Nucleus accumbens (tissue), 56 donors: Measurements from ENCODE around the gene CDCA8.
A peak's percentile ranks its signal among the peaks of the same experiment; 100 is the strongest.

Experiments
- DNase-seq, 56 donors: peaks; one replicate each; lab custom pipeline; 2025; lab: John Stamatoyannopoulos, UW

Gene CDCA8

DNA sequence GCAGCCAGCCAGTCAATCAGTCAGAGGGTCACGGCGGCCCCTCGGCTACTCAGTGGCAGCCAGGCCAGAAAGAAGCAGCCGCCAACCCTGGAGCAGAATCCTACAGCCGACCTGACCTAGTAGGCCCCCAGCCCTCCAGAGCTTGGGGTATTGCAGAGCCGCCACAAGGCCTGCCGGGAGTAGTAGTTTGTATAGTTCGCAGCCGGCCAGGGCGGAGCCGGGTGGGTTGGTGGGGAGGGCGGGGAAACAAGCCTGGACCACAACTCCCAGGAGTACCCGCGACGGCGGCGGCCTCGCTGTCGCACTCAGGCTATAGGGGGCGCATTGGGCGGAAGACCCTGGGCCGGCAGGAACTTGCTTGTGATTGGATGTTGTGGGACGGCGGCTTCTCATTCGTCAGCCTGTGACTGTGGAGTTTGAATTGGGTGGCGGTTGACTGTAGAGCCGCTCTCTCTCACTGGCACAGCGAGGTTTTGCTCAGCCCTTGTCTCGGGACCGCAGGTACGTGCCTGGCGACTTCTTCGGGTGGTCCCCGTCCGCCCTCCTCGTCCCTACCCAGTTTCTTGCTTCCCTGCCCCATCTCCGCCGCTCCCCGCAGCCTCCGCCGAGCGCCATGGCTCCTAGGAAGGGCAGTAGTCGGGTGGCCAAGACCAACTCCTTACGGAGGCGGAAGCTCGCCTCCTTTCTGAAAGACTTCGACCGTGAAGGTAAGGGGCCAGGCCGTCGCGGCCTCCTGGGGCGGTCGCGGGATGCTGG, at the start of gene CDCA8:
Gene CDCA8, plus strand, starts transcription at position 439 of the 756 bp plus-strand sequence. Its CDS starts 175 bp downstream, at position 614.
- DNase-seq, result peak; percentile 88 to 99 (median 98)

DNA sequence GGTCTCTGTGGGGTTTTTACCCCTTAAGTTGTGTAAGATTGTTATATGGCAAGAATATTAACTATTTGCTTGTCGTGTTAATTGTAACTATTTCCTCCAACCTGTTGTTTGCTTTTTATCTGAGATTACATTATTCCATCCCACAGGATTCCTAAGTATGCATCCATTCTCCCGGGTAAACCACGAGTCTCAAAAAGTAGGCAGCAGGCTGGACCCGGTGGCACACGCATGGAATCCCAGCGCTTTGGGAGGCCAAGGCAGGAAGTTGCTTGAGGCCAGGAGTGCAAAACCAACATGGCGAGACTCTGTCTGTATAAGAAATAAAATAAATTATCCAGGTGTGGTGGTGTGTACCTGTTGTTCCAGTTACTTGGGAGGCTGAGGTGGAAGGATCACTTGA, 45.0 kb upstream of the CDCA8 start:
- no peak for DNase-seq

DNA sequence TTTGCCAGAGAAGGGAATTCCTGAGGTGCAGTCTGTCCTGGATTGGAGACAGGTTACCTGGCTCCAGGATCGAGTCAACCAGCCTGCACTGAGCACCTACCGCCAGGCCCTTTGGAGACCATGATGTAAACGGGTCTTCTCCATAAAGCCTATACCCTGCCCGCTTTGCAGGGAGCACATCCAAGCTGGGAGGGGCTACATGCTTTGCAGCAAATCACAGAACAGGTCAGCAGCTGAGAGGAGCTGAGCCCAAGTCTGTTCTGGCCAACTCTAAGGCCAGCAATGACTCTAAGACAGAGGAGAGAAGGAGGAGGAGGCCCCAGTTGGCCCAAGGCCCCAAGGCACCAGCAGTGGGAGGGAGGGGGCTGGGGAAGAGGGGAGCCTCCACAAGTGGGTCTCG, 42.1 kb upstream of the CDCA8 start:
- DNase-seq, result no peak

DNA sequence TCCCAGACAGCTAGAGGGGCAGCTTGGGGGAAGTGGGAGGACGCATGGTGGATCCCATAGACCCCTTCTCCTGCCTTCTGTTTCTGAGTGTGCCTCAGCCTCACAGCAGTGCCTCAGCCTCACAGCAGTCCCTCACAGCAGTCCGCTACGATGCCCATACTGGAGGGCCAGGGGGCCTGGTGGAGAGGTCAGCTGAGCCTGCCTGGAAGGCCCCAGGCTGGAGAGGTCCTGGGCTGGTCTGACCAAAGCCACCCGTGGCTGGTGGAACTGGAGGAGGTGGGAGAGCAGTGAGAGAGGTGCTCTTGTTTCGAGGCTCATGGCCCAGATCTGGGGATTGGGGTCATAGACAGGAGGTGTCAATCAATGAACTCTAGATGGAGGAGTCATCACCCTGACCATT, 41.6 kb upstream of the CDCA8 start:
- DNase-seq, result no peak

DNA sequence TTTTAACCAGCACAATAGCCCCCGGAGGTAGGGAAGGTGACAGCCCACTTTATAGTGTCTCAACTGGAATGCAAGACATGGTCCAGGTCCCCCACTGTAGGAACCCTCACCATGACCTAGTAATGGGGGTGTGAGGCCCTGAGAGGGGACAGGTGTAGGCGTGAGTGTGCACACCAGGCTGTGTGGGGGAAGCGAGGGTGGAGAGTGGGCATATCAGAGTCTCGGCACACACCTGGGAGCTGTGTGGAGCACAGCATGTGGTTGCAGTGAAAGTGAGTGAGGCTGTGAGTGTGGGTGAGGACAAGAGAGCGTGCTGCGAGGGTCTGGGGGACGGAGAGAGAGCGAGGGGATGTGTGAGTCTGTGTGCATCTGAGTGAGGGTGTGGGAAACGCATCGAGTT, 40.5 kb upstream of the CDCA8 start:
- DNase-seq, result no peak

DNA sequence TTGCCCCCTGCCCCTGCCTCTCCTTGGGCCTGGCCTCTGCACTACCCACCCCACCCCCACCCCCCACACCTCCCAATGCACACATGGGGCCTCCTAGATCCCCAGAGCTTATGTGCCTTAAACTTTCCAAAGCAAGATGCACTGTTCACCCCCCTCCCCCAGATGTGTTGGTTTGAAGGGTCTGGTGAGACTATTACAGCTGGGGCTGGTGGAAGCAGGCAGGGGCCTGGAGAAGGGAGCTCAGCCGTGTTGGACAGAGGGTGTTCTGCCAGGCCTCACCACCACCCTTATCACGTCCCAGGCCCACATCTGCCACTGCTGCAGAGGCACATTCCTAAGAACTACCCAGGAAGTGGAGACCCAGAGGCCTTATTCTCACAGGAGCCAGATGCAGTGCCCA, 39.3 kb upstream of the CDCA8 start:
- no peak for DNase-seq

DNA sequence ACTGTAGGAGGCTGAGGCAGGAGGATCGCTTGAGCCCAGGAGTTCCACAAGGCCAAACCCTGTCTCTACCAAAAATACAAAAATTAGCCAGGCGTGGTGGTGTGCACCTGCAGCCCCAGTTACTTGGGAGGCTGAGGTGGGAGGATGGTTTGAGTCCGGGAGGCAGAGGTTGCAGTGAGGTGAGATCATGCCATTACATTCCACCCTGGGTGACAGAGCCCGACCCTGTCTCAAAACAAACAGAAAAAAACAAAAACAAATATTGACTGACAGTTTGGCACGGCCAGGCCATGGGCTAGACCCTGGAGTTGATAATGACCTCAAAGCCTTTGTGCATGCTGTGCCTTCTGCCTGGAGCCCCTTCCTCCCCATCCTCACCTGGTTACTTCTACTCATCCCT, 38.4 kb upstream of the CDCA8 start:
- no peak for DNase-seq

DNA sequence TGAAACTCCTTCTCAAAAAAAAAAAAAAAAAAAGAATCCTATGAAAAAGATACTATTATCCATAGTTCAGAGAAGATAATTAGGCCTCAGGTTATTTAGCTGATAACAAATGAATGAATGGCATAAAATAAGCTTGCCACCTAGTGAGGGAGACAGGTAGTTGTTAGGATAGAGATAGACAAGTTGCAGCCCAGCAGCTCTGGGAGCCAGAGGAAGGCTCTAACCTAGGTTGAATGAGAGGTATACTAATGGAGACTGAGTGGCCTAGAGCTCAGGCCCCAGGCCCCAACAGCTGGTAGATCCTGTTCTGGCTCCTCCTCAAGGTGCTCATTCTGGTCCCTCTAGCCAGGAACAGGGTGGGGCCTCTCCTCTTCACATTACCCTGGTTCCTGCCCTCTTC, 37.0 kb upstream of the CDCA8 start:
- no peak for DNase-seq

DNA sequence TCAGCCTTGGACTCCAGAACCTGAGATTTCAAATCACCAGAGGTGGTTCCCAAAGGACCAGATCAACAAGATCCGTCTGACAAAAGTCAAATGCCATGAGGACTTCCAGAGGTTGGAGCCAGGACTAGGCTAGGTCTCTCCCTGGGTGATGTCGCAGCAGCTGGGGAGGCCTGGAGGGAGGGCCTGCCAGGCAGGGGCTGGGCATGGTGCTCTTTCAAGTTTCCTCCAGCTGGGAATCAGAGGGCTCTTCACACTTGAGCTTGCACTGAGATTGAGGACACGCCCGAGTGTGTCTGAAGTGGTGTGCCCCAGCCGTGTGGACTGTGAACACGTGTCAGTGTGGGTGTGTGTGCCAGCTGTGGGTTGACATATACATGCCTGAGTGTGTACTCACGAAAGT, 36.3 kb upstream of the CDCA8 start:
- no peak for DNase-seq

DNA sequence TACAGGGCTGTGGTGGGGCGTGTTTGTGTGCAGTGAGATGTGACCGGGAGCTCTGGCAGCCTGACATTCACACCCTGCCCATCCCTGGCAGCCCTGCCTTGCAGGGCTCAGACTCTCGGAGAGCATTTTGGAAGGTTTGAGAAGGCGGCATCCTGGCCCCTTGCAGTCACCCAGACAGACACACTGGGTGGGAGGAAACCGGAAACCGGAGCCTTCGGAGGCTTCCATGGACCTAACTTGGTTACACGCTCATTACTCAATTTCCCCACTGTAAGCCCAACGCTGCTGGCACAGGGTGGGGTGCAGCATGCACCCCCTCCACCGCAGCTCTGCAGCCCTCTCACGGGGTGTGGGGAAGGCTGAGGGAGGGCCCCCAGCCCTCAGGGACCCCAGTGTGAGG, 35.4 kb upstream of the CDCA8 start:
- DNase-seq, result no peak

DNA sequence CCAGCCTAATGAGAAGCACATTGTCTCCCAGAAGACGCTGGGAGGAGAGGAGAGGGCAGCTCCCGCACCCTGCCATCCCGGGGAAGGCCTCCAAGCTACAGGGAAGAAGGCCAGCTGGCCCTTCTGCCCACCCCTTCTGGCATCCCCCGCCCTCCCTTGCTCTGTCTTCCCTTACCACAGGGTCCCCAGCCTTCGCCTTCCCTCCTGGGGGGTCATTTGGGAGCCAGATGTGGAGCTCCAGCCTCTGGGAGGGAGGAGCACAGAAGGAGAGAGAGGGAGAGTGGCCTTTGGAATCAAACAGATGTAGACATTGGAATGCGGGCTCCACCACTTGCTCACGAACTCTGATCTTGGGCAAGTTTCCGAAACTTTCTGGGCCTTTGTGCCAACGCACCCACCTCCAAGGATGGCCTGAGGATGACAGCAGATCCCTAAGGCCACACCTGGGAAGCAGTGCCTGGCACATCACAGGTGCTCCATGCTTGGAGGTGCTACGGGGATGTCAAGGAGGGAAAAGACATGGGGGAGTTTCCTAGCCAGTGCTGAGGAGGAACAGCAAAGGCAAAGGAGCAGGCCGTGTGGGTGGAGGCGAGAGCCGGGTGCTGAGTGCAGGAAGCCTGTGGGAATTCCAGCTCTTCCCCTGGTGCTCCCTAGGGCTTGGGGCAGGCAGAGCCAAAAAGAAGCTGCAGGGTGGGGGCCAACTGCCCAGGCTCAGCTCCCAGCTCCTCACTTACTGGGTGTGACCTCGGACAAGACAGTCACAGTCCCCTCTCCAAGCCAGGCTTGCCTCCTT, 34.5 kb upstream of the CDCA8 start:
- no peak for DNase-seq

DNA sequence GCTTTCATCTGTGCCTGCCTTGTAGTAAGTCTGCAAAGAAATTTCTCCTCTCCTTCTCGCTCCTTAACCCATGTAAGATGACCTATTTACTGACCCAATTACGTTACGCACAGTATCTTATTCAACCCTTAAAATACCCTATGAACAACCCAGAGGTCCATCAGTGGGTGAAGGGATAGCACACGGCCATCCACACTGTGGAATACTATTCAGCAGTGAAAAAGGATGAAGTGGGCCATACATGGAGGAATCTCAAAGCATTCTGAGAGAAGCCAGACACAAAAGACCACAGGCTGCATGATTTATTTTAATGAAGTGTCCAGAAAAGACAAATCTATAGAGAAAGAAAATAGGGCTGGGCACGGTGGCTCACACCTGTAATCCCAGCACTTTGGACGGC, 33.8 kb upstream of the CDCA8 start:
- DNase-seq, result no peak

DNA sequence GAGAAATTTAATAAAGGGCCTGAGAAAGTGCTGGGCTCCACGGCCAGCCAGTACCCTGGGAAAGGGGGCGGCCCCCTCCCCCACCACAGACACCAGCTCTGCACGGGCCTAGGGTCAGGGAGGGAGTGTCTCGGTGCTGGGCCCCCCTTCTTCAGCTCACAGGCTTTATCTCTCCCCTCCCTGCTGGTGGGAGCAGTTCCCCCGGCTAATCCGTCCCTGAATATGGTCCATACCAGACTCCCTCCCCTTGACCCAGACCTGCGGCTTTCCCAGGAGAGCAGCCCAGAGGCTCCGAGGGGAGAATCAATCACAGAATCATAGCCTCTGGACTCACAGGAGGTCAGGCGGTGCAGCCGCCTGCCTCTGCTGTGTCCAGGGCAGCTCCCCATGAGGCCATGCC, 31.7 kb upstream of the CDCA8 start:
- no peak for DNase-seq

DNA sequence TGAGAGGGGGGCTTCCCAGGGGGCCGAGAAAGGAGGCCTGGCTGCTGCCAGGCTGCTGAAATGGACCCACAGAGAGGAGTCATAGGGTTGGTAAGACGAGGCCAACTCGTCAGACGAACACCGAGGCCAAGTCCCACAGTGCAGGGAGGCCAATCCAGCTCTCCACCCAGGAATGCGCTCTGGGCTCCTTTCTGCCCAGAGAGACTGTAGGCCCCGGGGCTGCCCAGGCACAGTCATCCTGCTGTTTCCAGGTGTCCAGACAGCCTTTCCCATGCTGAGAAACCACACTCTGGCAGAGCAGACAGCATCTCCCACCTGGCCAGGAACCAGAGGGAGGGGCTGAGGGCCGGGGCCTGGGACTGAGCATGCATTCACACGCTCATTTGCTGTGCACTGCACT, 30.9 kb upstream of the CDCA8 start:
- no peak for DNase-seq

DNA sequence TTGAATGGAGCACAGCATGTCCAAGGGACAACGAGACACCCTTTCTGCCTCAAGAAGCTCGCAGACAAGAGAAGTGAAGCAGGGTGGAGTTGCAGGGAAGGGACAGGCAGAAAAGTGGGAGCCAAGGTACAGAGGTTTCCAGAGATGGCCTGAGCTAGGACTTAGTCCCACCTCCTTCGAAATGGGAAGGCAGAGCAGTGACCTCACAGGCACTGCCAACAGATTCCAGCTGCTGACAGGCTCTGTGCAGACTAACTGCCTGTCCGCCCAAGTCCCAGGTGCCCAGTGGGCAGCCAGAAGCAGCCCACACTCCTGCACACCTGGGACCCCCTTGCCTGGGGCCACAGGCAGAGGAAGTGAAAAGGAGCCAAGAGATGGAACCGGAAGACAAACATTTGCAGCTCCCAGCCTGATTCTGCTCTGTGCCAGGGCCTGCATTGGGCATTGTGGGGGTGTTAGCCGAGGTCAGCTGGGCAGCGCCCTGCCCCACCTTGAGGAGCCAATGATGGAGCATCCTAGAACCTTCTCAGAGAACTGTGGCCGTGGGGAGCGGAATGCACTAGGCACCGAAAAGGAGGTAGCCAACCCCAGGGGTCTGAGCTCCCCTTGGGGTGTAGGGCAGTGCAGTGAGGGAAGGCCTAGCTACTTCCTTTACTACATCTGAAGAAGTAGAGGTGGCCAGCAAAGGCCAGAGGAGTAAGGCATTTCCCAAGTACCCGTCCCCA, 30.1 kb upstream of the CDCA8 start:
- DNase-seq, result no peak

DNA sequence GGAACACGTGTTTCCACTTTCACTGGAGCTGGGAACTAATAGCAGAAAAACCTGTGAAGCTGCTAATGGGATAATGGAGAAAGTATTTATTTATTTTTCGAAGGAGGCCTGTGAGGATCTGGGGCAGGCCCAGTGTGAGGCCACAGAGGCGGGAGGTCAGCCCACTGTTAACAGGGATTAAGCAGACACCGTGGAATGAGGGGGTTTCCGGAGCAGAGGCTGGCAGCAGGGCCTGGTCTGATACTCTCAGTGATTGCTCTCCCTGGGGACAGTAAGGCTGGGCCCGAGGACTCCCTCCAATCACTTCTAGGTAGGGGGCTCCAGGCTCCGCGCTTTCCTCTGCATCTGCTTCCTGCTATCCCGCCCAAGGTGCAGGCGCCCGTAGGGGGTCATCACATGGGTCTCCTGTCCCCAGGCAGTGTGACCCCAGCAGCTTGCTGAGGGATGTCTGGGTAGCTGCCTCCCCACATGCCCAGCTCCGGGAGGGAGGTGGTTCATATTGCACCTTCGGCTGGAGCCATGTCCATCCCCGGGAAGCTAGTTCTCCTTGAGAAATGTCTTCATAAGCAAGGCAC, 28.8 kb upstream of the CDCA8 start:
- DNase-seq, result no peak

DNA sequence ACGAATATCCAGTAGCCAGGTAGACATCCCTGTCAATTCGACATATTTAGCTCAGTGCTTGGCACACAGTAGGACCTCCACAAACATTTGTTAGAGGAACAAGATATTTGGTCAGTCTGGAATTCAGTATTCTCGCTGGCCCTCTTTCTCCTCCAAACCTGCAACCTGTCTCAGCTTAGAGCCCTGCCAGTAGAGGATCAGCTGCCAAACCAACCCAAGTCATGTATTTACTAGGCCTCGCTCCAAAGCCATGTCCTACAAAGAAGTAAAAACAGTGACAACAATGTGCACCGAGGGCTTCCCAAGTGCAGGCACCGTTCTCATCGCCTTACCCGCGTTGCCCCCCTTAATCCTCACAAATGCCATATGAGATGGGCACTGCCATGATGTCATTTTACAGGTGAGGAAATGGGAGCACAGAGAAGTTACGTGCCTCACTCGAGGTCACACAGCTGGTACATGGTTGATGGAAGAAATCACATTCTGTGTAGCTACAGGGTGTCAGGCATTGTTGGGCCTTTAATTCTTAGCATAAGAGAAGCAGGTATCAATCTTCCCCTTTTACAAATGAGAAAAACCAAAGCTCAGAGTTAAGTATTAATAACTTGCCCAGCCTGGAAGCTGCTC, 26.0 kb upstream of the CDCA8 start:
- no peak for DNase-seq

DNA sequence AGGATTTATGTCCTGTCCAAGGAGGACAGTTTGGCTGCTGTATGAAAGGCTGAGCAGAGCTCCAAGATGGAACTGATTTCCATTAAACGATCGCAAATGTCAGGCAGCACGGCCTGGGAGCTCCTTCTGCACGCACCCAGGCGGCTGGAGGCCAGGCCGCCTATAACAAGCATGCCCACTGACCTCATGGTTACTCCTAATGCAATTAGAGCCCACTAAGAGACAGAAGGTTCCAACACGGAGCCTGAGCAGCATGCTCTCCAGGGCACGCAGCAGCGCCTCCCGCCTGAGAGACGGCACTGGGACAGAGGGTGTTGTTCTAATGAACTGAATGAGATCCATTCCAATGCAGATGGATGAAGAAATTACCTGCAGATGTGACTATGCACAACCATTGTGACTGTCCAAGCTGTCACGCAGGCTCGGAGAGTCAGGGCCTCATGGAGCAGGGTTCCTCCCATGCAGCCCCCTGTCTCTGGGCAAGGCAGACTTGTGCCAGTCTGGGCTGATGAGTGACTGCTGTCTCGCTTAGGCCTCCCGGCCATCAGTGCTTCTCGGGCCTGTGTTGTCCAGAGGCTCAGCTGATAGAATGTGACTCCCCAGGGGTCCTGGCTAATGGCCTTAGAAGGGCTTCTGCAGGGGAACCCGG, 25.2 kb upstream of the CDCA8 start:
- DNase-seq, result no peak

DNA sequence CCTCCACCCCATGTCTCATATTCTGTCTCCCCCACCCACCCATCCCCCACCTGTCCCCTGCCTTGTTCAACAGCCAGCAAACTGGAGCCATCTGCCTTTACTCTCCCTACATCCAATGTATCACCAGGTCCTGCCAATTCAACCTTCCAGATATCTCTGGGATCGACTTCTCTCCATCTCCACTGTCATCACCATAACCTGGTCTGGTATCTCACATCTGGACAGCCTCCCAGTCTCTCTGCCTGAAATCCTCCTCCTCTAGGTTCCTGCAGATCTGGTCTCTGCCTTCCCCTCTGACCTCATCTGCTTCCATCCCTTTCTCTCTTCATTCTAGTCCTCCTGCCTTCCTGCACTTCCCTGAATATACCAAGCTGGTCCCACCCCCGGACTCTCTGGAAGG, 22.2 kb upstream of the CDCA8 start:
- no peak for DNase-seq

DNA sequence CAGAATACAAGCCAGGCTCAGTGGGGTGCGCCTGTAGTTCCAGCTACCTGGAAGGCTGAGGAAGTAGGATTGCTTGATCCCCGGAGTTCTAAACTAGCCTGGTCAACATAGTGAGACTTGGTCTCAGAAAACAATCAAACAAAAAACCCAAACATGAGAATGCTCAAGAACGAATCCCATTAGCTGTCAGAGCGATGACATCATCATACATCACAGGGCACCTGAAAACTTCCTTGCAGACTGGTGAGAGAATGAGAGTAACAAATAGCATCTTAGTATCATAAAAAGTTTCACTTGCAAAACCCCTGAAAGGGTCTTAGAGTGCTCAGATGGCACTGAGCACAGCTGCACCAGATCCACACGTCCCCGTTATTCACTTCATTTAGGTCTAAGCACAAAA, 21.1 kb upstream of the CDCA8 start:
- DNase-seq, result no peak
